ES-I3 (cell line): Measurements from ENCODE around the gene DCAF11.
A peak's percentile ranks its signal among the peaks of the same experiment; 100 is the strongest.

Source experiments
- H3K36me3 ChIP-seq: 2 replicates; pipeline ENCODE4 v1.6.1; 2013; ENCODE audit warnings: mild to moderate bottlenecking, low read length, control low read depth, moderate library complexity; ENCODE audit not compliant: insufficient read depth
- H3K4me1 ChIP-seq: 2 replicates; pipeline ENCODE4 v1.6.1; 2013; ENCODE audit warnings: mild to moderate bottlenecking, control low read depth, low read length; ENCODE audit not compliant: insufficient read depth
- H3K9ac ChIP-seq: 2 replicates; pipeline ENCODE4 v1.6.1; 2013; ENCODE audit warnings: low read depth, mild to moderate bottlenecking, low read length, moderate library complexity
- H3K9me3 ChIP-seq: 2 replicates; pipeline ENCODE4 v1.6.1; 2013; ENCODE audit warnings: mild to moderate bottlenecking, low read length, moderate library complexity; ENCODE audit not compliant: control insufficient read depth, insufficient read depth

DCAF11 gene

DNA sequence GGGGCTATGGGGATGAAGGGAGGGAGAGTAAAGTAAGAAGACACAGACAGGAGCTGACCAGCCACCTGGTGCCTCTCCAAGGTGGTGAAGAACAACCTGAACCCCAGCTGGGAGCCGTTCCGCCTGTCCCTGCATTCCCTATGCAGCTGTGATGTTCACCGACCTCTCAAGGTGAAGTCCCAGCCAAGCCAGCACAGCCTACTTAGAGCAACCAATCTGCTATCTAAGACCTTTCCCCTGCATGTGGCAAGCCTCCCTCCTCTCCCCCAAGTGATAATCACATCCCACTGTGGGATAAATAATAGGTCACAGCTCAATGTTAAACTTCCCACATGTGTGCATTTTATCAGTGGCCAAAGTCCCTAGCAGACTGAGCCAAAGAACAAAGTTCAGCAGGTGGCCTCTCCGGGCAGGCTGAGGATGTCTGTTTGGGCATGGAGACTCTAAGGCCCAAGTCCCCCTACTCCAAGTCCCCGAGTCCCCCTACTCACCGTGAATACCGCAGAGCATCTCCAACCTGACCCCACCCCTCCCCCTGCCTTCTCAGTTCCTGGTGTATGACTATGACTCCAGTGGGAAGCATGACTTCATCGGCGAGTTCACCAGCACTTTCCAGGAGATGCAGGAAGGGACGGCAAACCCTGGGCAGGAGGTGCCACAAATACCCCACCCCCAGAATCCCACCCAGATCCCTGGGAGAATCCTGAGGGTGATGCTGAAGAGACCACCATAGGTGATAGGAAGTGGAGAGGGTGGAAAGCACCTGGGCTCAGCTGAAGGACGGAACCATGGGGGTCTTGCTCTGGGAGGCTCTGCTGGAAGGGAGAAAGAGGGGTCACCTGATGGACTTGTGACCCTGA lies 39.7 kb upstream of the DCAF11 start:
- Histone ChIP-seq H3K36me3 (no peaks in the 10 kb centered on the region), H3K9me3 (no peaks in the 10 kb centered on the region), H3K4me1 (peaks cover 6% of the 10 kb centered on the region), H3K9ac (no peak overlapping the region)

GRCh38 chr14:24075485-24076301 lies 38.9 kb upstream of the DCAF11 start:
- Histone ChIP-seq H3K4me1 (peaks cover 14% of the 10 kb centered on the region), H3K9ac (no peak overlapping the region), H3K9me3 (no peaks in the 10 kb centered on the region), H3K36me3 (no peaks in the 10 kb centered on the region)

DNA sequence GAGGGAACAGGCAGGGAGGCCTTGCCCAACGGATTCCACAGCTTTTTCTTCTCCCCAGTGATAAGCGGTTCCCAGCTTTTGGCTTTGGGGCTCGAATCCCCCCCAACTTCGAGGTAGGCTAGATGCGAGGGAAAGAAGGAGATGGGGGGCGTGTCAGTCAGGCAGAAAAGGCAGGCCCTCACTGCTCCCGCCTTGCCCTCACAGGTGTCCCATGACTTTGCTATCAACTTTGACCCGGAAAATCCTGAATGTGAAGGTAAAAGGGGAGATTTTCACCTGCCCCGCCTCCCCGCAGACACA lies 38.3 kb upstream of the DCAF11 start:
- Histone ChIP-seq H3K9ac (no peak overlapping the region), H3K9me3 (no peaks in the 10 kb centered on the region), H3K4me1 (peaks cover 16% of the 10 kb centered on the region), H3K36me3 (no peaks in the 10 kb centered on the region)

- H3K4me1 ChIP-seq = peaks cover 17% of the 10 kb centered on the region
- H3K9ac ChIP-seq = no peak overlapping the region
- H3K9me3 ChIP-seq = no peaks in the 10 kb centered on the region
- H3K36me3 ChIP-seq = no peaks in the 10 kb centered on the region
These were observed 37.5 kb upstream of the DCAF11 start for GRCh38 chr14:24077086-24077485.

- Histone ChIP-seq H3K9ac (no peak overlapping the region), H3K36me3 (no peaks in the 10 kb centered on the region), H3K9me3 (no peaks in the 10 kb centered on the region), H3K4me1 (peaks cover 19% of the 10 kb centered on the region)
These were observed 36.4 kb upstream of the DCAF11 start for GRCh38 chr14:24078146-24078545.

DNA sequence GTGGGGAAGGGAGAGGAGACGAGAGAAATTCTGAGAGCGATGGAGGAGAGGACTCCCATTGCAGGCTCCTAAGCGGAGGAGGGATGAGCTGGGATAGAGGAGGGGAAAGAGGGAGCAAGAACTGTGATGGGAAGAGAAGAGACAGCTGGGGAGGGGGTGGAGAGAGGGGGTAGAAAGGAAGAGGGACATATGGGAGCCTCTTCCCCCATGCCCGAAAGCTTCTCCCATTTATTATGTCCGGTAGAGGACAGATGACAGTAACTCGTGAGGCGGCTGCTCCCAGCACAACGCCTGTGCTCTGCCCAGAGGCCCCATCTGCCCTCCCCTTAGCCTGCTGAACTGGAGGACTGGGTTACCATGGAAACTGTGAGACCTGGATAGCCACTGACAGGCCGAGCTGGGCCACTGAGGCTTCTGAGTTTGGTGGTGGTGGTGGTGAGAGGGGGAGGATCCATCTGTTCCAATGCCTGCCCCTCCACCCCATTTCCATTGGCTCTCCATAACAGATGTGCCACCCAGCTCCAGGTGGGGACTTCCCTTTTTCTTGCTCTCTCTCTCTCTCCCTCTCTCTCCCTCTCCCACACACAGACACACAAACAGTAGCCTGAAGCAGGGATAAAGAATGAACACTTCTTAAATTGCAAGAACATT lies 35.0 kb upstream of the DCAF11 start:
- H3K9ac ChIP-seq = no peak overlapping the region
- no peaks in the 10 kb centered on the region for H3K36me3 ChIP-seq
- peaks cover 19% of the 10 kb centered on the region for H3K4me1 ChIP-seq
- no peaks in the 10 kb centered on the region for H3K9me3 ChIP-seq

DNA sequence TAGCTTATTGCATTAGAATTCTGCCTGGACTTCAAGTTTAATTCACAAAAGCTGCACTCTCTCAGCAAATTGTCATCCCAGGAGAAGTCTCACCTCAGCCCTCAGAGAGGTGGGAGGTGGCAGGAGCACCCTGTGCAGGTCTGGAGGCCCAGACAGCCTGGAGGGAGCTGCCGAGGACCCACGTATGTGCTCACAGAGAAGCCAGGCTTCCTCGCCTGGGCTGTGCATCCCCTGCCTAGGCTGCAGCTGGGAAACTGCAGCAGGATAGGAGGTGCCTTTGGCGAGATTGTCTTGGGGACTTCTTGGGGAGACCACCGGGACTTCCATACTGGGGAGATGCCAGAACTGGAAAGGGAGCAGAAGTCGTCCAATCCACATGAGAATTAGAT lies 34.4 kb upstream of the DCAF11 start:
- H3K4me1 ChIP-seq = peaks cover 19% of the 10 kb centered on the region
- no peak overlapping the region for H3K9ac ChIP-seq

DNA sequence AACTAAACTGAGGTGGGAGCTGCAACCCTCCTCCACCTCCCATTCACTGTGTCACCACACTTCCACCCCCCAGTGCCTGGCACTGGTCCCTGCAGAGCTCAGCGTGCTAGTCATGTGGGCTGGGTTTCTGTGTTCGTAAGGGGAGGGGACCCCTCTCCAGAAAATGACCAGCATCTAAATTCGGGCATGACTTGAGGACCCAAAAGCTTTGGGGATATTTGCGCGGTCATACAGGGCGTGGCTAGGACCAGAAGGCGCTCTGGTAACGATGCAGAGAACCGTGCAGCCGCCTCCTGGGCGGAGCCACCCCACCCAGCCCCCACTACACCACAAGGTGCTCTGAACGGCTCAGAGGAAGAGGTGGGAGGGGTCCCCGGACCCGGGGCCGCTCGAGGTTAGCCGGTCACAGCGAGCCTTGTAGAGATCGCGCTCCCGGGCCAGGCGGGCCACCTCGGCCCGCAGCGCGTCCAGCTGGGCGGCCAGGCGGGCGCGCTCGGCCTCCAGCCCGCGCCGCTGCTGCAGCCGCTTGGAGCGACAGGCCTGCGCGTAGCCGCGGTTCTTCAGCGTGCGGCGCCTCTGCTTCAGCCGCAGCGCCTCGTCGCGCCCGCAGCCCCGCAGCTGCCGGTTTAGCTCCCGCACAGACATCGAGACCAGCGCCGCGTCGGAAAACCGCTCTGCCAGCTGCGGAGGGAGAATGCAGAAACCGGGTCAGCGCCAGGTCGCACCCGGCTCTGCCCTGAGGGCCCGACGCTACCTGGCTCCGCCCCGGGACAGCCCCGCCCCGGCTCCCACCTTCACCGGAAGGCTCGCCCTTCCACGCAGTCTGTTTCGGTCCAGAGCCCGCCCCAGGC lies 33.5 kb upstream of the DCAF11 start:
- Histone ChIP-seq H3K36me3 (no peaks in the 10 kb centered on the region), H3K4me1 (peaks cover 19% of the 10 kb centered on the region), H3K9me3 (no peaks in the 10 kb centered on the region), H3K9ac (peak overlapping the region; percentile 79)

More for the DNA sequence above, 34.4 kb upstream of the DCAF11 start:
- no peaks in the 10 kb centered on the region for H3K9me3 ChIP-seq
- no peaks in the 10 kb centered on the region for H3K36me3 ChIP-seq

DNA sequence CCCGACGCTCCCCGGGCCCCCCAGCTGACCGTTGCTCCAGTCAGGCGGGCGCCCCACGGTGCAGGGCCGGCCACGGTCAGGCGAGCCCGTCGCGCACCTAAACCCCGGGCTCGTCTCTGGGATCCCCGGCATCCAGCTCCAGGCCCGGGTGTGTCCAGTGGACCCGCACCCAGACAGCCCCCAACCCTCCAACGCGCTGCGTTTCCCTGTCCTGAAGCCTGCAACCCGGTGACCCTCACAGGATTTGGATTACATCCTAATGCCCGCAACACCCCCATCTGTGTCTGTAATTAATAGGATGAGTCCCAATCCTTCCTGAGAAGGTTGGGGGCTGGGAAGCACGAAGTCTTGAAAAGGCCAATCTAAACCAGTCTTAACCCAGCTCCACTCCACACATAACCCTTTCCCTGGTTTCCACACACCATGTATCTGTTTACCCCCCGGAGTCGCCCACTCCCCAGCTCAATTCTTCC lies 32.8 kb upstream of the DCAF11 start:
- Histone ChIP-seq H3K9ac (peak overlapping the region; percentile 79), H3K36me3 (no peaks in the 10 kb centered on the region), H3K4me1 (peaks cover 19% of the 10 kb centered on the region), H3K9me3 (no peaks in the 10 kb centered on the region)

- no peaks in the 10 kb centered on the region for H3K9me3 ChIP-seq
- H3K4me1 ChIP-seq = peaks cover 19% of the 10 kb centered on the region
- H3K9ac ChIP-seq = no peak overlapping the region
- H3K36me3 ChIP-seq = no peaks in the 10 kb centered on the region
These were observed 32.0 kb upstream of the DCAF11 start for GRCh38 chr14:24082411-24083080.

DNA sequence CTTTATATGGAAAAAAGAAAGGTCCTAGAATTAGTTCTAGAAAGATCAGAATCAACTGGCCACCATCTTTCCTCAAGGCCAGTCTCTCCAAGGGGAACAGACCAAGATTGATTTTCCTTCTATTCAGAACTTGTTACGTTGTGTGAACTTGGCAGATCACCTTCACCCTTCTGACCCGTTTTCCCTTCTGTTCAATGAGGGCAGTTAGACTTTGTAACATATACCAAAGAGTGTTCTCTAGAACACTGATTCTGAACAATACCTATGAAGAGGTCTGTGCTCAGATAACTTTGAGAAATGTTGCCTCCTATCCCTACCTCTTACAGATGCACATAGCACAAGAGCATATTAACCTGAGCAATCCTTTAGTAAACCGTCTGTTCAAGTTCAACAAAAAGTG lies 31.1 kb upstream of the DCAF11 start:
- no peaks in the 10 kb centered on the region for H3K9me3 ChIP-seq
- H3K4me1 ChIP-seq = peaks cover 19% of the 10 kb centered on the region
- no peaks in the 10 kb centered on the region for H3K36me3 ChIP-seq
- no peak overlapping the region for H3K9ac ChIP-seq

GRCh38 chr14:24084440-24084839 lies 30.1 kb upstream of the DCAF11 start:
- no peaks in the 10 kb centered on the region for H3K9me3 ChIP-seq
- peaks cover 14% of the 10 kb centered on the region for H3K4me1 ChIP-seq
- H3K36me3 ChIP-seq = no peaks in the 10 kb centered on the region
- no peak overlapping the region for H3K9ac ChIP-seq

- Histone ChIP-seq H3K9ac (no peak overlapping the region), H3K36me3 (no peaks in the 10 kb centered on the region), H3K4me1 (peaks cover 9% of the 10 kb centered on the region), H3K9me3 (no peaks in the 10 kb centered on the region)
These were observed 29.4 kb upstream of the DCAF11 start for GRCh38 chr14:24085215-24085614.
